Choroid plexus epithelial cell (primary cell): ENCODE data around the gene DPYD.

Source experiments
- DNase-seq: peaks from one replicate; pipeline ENCODE4 v3.0.0-alpha.2; 2010; ENCODE audit warnings: low read depth
- H3K4me3 ChIP-seq: 2 replicates; pipeline ENCODE4 v1.5.1; 2011; ENCODE audit warnings: low read depth, mild to moderate bottlenecking, control low read depth, low read length, moderate library complexity
- TF ChIP-seq, protein P1 (sequence below): conservative IDR thresholded peaks from 2 replicates; pipeline ENCODE4 v1.5.1; 2011; ENCODE audit warnings: low read depth, mild to moderate bottlenecking, control low read depth, inconsistent platforms, low read length, moderate library complexity

DPYD gene

DNA sequence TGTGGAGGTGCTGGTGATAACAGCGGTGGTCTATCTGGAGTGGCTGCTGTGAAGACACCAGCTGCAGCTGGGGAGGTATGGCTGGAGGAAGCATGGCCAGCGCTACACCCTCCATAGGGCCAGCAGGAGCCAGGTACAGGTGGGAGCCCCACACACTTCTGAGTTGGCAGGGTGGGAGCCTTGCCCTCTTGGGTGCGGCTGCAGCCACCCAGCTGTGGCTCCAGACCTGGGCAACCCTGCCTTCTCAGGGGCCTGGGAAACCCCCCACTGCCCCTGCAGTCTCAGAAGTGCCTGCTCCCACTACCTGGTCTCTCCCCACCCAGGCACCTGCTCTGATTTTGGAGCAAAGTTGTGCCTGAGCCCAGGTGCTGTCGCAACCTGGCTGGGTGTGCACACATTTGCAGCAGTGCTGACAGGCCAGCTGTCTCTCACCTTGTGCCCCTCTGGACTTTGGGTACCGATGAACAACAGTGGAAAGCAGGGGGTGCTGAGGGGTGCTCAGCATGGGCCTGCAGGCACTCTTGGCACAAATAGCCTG, 76.2 kb downstream of the DPYD start:
- no peak for DNase-seq

DNA sequence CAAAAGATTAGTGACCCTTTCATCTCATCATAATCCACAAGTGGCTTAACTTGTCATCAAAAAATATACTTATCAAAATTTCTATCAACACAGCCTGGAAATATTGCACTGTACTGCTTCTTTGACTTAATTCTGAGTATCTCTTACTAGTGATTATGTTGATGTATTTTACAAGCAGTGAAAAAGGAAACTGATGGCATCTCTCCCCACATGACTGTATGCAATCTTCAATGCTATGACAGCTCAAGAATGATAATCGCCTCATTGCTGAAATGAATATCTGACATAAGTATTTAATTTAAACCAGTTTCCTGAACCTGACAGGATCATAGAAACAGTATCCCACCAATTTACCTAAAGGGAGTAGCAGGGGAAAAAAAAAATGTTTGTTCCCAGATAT, 79.5 kb downstream of the DPYD start:
- no peak for DNase-seq
- H3K4me3 ChIP-seq, result no peak overlapping the region
- TF ChIP-seq, protein P1, sequence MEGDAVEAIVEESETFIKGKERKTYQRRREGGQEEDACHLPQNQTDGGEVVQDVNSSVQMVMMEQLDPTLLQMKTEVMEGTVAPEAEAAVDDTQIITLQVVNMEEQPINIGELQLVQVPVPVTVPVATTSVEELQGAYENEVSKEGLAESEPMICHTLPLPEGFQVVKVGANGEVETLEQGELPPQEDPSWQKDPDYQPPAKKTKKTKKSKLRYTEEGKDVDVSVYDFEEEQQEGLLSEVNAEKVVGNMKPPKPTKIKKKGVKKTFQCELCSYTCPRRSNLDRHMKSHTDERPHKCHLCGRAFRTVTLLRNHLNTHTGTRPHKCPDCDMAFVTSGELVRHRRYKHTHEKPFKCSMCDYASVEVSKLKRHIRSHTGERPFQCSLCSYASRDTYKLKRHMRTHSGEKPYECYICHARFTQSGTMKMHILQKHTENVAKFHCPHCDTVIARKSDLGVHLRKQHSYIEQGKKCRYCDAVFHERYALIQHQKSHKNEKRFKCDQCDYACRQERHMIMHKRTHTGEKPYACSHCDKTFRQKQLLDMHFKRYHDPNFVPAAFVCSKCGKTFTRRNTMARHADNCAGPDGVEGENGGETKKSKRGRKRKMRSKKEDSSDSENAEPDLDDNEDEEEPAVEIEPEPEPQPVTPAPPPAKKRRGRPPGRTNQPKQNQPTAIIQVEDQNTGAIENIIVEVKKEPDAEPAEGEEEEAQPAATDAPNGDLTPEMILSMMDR, result no peak

More for the DNA sequence above, 76.2 kb downstream of the DPYD start:
- TF ChIP-seq, protein P1, result no peak
- H3K4me3 ChIP-seq, result no peak overlapping the region

DNA sequence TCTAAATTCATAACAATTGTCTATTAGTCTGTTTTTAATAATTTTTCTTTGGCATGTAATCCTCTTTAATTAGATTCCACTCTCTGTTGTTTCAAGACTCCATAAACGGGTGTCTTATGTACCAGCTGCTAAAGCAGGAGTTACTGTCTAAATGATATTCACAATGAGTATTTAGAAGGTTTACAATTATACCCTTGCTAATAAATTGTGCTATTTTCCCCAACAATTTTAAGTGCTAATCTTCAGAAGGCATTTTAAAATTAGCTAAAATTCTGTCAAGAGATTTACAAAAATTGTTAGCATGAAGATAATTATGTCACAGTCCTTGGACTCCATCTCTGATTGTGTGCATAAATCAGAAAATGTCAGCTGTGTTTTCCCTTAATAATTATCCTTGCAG, 83.7 kb downstream of the DPYD start:
- TF ChIP-seq, protein P1, result no peak
- no peak overlapping the region for H3K4me3 ChIP-seq
- no peak for DNase-seq

DNA sequence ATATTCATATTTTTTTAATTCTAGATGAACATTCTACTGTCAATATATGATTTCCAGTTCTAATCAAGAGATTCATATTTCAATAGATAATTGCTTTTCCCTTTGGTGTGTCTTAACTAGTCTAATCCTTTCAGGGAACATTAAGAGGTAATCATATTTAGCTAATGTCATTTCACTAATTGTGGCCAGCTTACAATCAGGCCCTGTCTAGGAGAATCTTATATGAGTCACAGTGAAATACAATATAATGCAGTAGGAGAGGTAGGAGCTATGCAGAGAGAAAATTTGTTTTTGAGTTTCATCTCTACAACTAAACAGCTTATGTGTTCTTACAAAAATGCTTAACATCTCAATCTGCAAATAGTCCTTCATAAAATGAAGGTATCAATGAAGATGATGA, 85.9 kb downstream of the DPYD start:
- H3K4me3 ChIP-seq, result no peak overlapping the region
- DNase-seq, result peak; percentile 5
- TF ChIP-seq, protein P1, result no peak

DNA sequence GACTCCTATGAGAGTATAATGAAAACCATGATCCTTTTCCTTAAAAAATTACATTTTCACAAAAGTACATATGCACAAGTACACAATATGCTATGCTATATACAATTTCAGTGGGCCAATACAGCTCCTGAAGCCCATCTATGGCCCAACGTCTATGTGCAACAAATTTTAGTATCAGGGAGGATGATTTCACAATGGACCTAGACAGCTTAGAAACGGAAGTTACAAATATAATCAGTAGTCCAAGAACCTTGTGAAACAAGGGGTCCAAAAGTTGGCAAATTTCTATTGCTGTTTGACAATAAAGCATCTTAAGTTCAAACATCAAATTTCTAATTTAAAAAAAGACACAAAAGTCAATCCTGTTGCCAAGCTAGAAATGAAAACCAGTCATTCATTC, 87.0 kb downstream of the DPYD start:
- TF ChIP-seq, protein P1, result no peak
- DNase-seq, result no peak

DNA sequence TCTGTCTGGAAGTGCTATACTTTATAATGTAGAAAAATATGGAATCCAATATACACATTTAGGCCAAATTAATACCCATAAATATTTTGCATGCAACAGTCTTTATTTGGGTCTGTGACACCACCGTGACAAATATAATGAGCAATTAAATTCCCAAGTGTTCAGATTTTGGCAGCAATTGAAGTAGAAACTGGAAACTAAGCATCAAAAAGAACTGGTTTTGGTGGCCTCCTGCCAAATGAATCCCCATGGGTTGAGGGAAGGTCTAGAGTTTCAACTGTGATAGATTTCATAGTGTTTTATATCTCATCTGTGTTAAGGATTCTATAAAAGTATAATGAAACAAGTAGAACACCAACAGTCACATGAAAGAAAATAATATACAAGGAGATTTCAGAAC, 88.4 kb downstream of the DPYD start:
- TF ChIP-seq, protein P1, result no peak
- H3K4me3 ChIP-seq, result no peak overlapping the region
- peak; percentile 69 for DNase-seq

More for the DNA sequence above, 87.0 kb downstream of the DPYD start:
- H3K4me3 ChIP-seq, result no peak overlapping the region

DNA sequence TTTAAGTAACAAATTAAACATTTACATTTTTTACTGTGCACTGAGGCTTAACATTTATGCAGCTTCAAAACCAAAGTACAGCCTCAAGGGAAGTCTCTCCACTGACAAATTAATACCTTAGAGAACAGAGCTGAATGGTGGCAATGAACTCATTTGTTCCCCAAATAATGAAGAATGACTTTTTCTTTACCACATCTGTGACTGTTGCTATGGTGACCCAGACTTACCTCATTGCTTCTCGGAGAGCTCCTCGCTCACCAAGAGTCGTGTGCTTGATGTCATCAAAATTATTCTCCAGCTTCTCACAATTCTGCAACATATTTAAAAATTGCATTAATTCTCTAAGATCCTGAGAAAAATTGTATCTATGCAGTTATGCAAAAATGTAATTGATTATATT, 92.9 kb downstream of the DPYD start:
- H3K4me3 ChIP-seq, result no peak overlapping the region
- TF ChIP-seq, protein P1, result no peak
- no peak for DNase-seq
